Keratinocyte (primary cell): ENCODE data around the gene HEBP2. TPM values are rescaled to one million over a fixed set of nuclear protein-coding genes. Genes with fewer than 3 reads are reported as not detected.

Experiments
- DNase-seq: peaks from one replicate; pipeline ENCODE4 v3.0.0-alpha.2; 2011; ENCODE audit warnings: low read depth, missing footprints, low spot score
- FAIRE-seq: peaks from 2 replicates; lab custom pipeline; 2011; peaks lifted over from hg19 to GRCh38; lab: Jason Lieb, UNC
- H2AFZ ChIP-seq: 2 replicates; pipeline ENCODE4 v1.6.0; 2012; ENCODE audit warnings: low read length, control low read depth, inconsistent platforms; ENCODE audit not compliant: control insufficient read depth
- H3K27ac ChIP-seq: 2 replicates; pipeline ENCODE4 v1.5.1; 2011; ENCODE audit warnings: low read length; ENCODE audit not compliant: control insufficient read depth, insufficient read depth
- H3K27me3 ChIP-seq: 3 replicates; pipeline ENCODE4 v1.6.0; 2011; ENCODE audit warnings: low read length; ENCODE audit not compliant: control insufficient read depth, insufficient read depth; ENCODE audit errors: extremely low read depth
- H3K36me3 ChIP-seq, 2 experiments: 2 replicates in 1 of 2; 3 replicates in 1 of 2; pipeline ENCODE4 v1.5.1; 2011; ENCODE audit warnings: low read length in 2 of 2, mild to moderate bottlenecking in 1 of 2; ENCODE audit not compliant: control insufficient read depth in 2 of 2, insufficient read depth in 2 of 2; ENCODE audit errors: extremely low read depth in 1 of 2
- H3K4me1 ChIP-seq: 3 replicates; pipeline ENCODE4 v1.5.1; 2011; ENCODE audit warnings: low read length; ENCODE audit not compliant: control insufficient read depth, insufficient read depth; ENCODE audit errors: extremely low read depth
- H3K4me2 ChIP-seq: 3 replicates; pipeline ENCODE4 v1.6.0; 2011; ENCODE audit warnings: low read depth, low read length; ENCODE audit not compliant: control insufficient read depth, insufficient read depth; ENCODE audit errors: extremely low read depth
- H3K4me3 ChIP-seq, 3 experiments: fragments of 200-600 bp in 1 of 3; sonication (generic) in 1 of 3; 2 replicates in 2 of 3; 3 replicates in 1 of 3; pipeline ENCODE4 v1.5.1; 2011 to 2016; ENCODE audit warnings: low read length in 3 of 3, mild to moderate bottlenecking in 3 of 3, control low read depth in 2 of 3, inconsistent platforms in 1 of 3, low read depth in 1 of 3, mixed read lengths in 1 of 3, mixed run types in 1 of 3, moderate library complexity in 1 of 3; ENCODE audit not compliant: control insufficient read depth in 2 of 3, insufficient read depth in 2 of 3; ENCODE audit errors: extremely low read depth in 1 of 3
- H3K79me2 ChIP-seq: 2 replicates; pipeline ENCODE4 v1.6.0; 2012; ENCODE audit warnings: low read length; ENCODE audit not compliant: control insufficient read depth, insufficient read depth
- H3K9ac ChIP-seq: 3 replicates; pipeline ENCODE4 v1.6.0; 2011; ENCODE audit warnings: low read length; ENCODE audit not compliant: control insufficient read depth, insufficient read depth; ENCODE audit errors: extremely low read depth
- H3K9me1 ChIP-seq: 3 replicates; pipeline ENCODE4 v1.6.0; 2011; ENCODE audit warnings: low read length; ENCODE audit not compliant: control insufficient read depth, insufficient read depth; ENCODE audit errors: extremely low read depth
- H3K9me3 ChIP-seq: 2 replicates; pipeline ENCODE4 v1.5.1; 2012; ENCODE audit warnings: low read depth, low read length; ENCODE audit not compliant: control insufficient read depth
- H4K20me1 ChIP-seq: 3 replicates; pipeline ENCODE4 v1.6.0; 2011; ENCODE audit warnings: low read length; ENCODE audit not compliant: control insufficient read depth, insufficient read depth; ENCODE audit errors: extremely low read depth
- CTCF ChIP-seq, 3 experiments: IDR thresholded peaks in 1 of 3; conservative IDR thresholded peaks in 1 of 3; optimal IDR thresholded peaks in 1 of 3; 2 replicates in 2 of 3; 3 replicates in 1 of 3; pipeline versions ENCODE3 to v1.5.1; 2011; ENCODE audit warnings: low read length in 3 of 3, mild to moderate bottlenecking in 3 of 3, moderate library complexity in 2 of 3, control low read depth in 1 of 3, inconsistent platforms in 1 of 3; ENCODE audit not compliant: insufficient read depth in 2 of 3; ENCODE audit errors: extremely low read depth in 1 of 3
- EZH2 ChIP-seq: IDR thresholded peaks from one replicate; pipeline ENCODE4 v1.6.1; 2012; ENCODE audit warnings: inconsistent platforms, mild to moderate bottlenecking, low read length, moderate library complexity
- dilution Hi-C: fragments of 300-500 bp; cut with MboI; formaldehyde crosslinking; loops from one replicate; pipeline ENCODE4 v1.7.0; 2020; ENCODE audit warnings: low sequenced_read_pairs; ENCODE audit not compliant: extremely low pct_ligation_motif_present
- polyA plus RNA-seq, 5 experiments: library from polyadenylated mRNA; depleted of rRNA in 3 of 5; stranded (reverse) in 3 of 5; stranded (forward) in 1 of 5; unstranded in 1 of 5; fragments of >200 nt; gene quantifications; 1 replicate in 1 of 5; 2 replicates in 3 of 5; 3 replicates in 1 of 5; pipeline versions ENCODE4 v1.2.1 to v1.2.3, GENCODE V29; 2011 to 2012; ENCODE audit warnings: missing spikeins in 2 of 5, low read depth in 1 of 5, low replicate concordance in 1 of 5

HEBP2 gene
- polyA plus RNA-seq, 1 donor (not counting 4 experiments of a cell fraction or from before 2014, with no cell fraction given): 41.9 TPM

- Histone ChIP-seq H2AFZ (no peak overlapping the region), H3K79me2 (peaks cover 3% of the 10 kb centered on the region), H3K9ac (peak overlapping the region; percentile 65), H3K27ac (peak overlapping the region; percentile 90), H3K9me1 (no peaks in the 10 kb centered on the region), H3K4me1 (peaks cover 31% of the 10 kb centered on the region), H3K4me2 (peak overlapping the region; percentile 80), H3K4me3 (no peak overlapping the region), H3K27me3 (no peaks in the 10 kb centered on the region), H3K36me3 (no peaks in the 10 kb centered on the region), H3K9me3 (no peaks in the 10 kb centered on the region), H4K20me1 (no peaks in the 10 kb centered on the region)
- dilution Hi-C loops: no loop called here
- TF ChIP-seq CTCF (optimal IDR thresholded peaks at IDR 0.05 in 1 of 3, IDR thresholded peaks at IDR 0.05 in 1 of 3, conservative IDR thresholded peaks at IDR 0.05 in 1 of 3; ENCODE audit: extremely low read depth in 1 of 3, insufficient read depth in 2 of 3, low read length in 3 of 3) (no peak), EZH2 (no peak)
- DNase-seq (no peak), FAIRE-seq (no peak)
Measured at GRCh38 chr6:138456401-138456790, 52.4 kb downstream of the HEBP2 start.

GRCh38 chr6:138461647-138462046 lies 57.6 kb downstream of the HEBP2 start:
- Histone ChIP-seq H3K9ac (no peak overlapping the region), H3K4me2 (no peak overlapping the region), H3K27me3 (no peaks in the 10 kb centered on the region), H3K36me3 (peaks cover 14 to 19% of the 10 kb centered on the region in 2 experiments), H3K4me3 (no peak overlapping the region), H3K27ac (no peak overlapping the region), H4K20me1 (no peaks in the 10 kb centered on the region), H3K9me1 (no peaks in the 10 kb centered on the region), H3K9me3 (no peaks in the 10 kb centered on the region), H2AFZ (no peak overlapping the region), H3K4me1 (peaks cover 29% of the 10 kb centered on the region), H3K79me2 (peaks cover 7% of the 10 kb centered on the region)
- no peak for TF ChIP-seq CTCF (optimal IDR thresholded peaks at IDR 0.05 in 1 of 3, IDR thresholded peaks at IDR 0.05 in 1 of 3, conservative IDR thresholded peaks at IDR 0.05 in 1 of 3; ENCODE audit: extremely low read depth in 1 of 3, insufficient read depth in 2 of 3, low read length in 3 of 3)
- no peak for TF ChIP-seq EZH2
- FAIRE-seq (no peak), DNase-seq (no peak)
- dilution Hi-C loops: no loop called here
